ENCODE measurements around the gene MOCS1. TPM values are rescaled to one million over a fixed set of nuclear protein-coding genes. Genes with fewer than 3 reads are reported as not detected.

The MOCS1 gene
- total RNA-seq, 3 donors from 2014 or later (not counting 1 experiment from before 2014, with no cell fraction given) = 0.60 to 1.6 (median 1.5) TPM

DNA sequence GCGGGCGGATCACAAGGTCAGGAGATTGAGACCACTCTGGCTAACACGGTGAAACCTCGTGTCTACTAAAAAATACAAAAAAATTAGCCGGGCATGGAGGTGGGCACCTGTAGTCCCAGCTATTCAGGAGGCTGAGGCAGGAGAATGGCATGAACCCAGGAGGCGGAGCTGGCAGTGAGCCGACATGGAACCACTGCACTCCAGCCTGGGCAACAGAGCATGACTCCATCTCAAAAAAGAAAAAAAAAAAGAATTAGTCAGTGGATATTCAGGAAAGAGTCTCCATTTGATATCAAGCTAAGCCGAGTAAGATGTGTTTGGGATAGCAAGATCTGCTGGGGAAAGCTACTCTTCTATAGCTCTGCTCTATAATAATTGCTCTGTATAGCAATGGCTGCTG lies 41.0 kb downstream of the MOCS1 start:
- intact Hi-C loops (cut with micrococcal nuclease) = no loop called here

DNA sequence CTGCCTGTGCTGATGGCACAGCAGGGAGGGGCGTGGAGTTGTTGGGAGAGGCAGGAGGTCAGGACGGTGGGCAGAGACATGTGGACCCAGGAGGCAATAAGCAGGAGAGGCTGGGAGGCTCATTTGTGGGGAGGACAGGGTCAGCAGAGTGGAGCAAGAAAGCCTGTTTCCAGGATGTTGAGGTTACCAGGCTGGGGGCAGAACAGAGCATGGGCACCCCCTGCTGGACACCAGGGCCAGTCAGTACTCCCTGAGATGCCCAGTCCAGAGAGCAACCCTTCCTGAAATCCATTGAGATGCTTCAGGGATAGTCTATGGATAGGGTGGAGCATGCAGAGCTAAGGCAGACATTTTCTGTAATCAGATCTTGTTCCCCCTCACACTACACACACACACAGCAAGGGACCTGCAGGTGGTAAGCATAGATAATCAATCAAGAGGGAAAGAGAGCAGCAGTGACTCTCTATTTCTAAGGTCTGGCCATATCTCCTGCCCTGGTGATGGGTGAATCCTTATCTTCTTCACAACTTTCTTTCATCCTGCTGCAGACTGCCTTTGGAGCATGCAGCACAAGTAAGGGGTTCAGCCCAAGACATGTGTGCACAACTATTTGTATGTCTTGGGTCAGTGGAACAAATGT lies 41.7 kb downstream of the MOCS1 start:
- WGBS (ENCODE audit: insufficient coverage) = 46% methylated on average over 2 of the region's 2 CpGs
- Mint-ChIP-seq H3K27ac (no peak overlapping the region), H3K27me3 (ENCODE audit: low read depth in 2 of 2) (peaks cover 16 to 26% of the 10 kb centered on the region in 2 donors), H3K4me1 (no peaks in the 10 kb centered on the region), H3K9me3 (no peaks in the 10 kb centered on the region), H3K4me3 (no peak overlapping the region), H3K36me3 (no peaks in the 10 kb centered on the region)
- H3K4me3 ChIP-seq (ENCODE audit: low read length) = no peak overlapping the region
- H3K27ac ChIP-seq (ENCODE audit: low read length) = no peak overlapping the region
- H3K27me3 ChIP-seq (ENCODE audit: control insufficient read depth, insufficient read depth, low read length) = no peaks in the 10 kb centered on the region
- H3K9me3 ChIP-seq (ENCODE audit: control insufficient read depth, insufficient read depth, low read length) = no peaks in the 10 kb centered on the region
- no peaks in the 10 kb centered on the region for H3K4me1 ChIP-seq (ENCODE audit: control insufficient read depth, insufficient read depth, low read length)
- ATAC-seq (peak in 1 of 3 donors; percentile 53), DNase-seq (peak in 1 of 2 donors; percentile 7)
- intact Hi-C loops (cut with micrococcal nuclease) = no loop called here
- TF ChIP-seq CTCF (IDR thresholded peaks at IDR 0.05) = peak; percentile 10
- no peaks in the 10 kb centered on the region for H3K36me3 ChIP-seq (ENCODE audit: control insufficient read depth, insufficient read depth, low read length)

More for the DNA sequence above, 41.0 kb downstream of the MOCS1 start:
- DNase-seq (no peak), ATAC-seq (no peak)
- Histone ChIP-seq H3K27ac (ENCODE audit: low read length) (no peak overlapping the region), H3K4me3 (ENCODE audit: low read length) (no peak overlapping the region), H3K9me3 (ENCODE audit: control insufficient read depth, insufficient read depth, low read length) (no peaks in the 10 kb centered on the region), H3K36me3 (ENCODE audit: control insufficient read depth, insufficient read depth, low read length) (no peaks in the 10 kb centered on the region), H3K4me1 (ENCODE audit: control insufficient read depth, insufficient read depth, low read length) (no peaks in the 10 kb centered on the region), H3K27me3 (ENCODE audit: control insufficient read depth, insufficient read depth, low read length) (no peaks in the 10 kb centered on the region)
- WGBS (ENCODE audit: insufficient coverage) = 90% methylated on average over 8 of the region's 8 CpGs
- H3K27me3 Mint-ChIP-seq (ENCODE audit: low read depth in 2 of 2) = peaks cover 21 to 30% of the 10 kb centered on the region in 2 donors
- no peaks in the 10 kb centered on the region for H3K4me1 Mint-ChIP-seq
- H3K4me3 Mint-ChIP-seq = no peak overlapping the region
- no peaks in the 10 kb centered on the region for H3K36me3 Mint-ChIP-seq
- H3K27ac Mint-ChIP-seq = no peak overlapping the region
- TF ChIP-seq CTCF (IDR thresholded peaks at IDR 0.05) = no peak
- no peaks in the 10 kb centered on the region for H3K9me3 Mint-ChIP-seq

DNA sequence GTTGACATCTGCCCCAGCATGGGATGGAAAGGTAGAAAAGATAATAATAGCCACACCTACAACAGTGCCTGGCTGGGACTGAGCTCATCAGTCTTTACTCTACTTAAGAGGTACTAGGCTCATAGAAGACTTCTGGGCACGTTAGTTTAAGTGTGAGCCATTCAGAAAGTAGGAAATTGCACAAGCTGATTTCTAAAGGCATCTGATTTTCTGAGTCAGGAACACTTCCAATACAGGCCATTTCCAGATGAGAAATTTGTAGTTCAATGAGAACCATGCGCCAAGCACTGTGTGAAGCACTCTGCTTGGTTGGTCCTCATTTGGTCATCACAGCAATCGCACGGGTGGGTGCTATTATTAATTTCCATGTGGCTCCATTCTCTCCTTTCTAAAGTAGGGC lies 42.3 kb downstream of the MOCS1 start:
- no peaks in the 10 kb centered on the region for H3K36me3 Mint-ChIP-seq
- no peak overlapping the region for H3K4me3 Mint-ChIP-seq
- ATAC-seq (no peak), DNase-seq (no peak)
- 64% methylated on average over 4 of the region's 4 CpGs for WGBS (ENCODE audit: insufficient coverage)
- no peaks in the 10 kb centered on the region for H3K36me3 ChIP-seq (ENCODE audit: control insufficient read depth, insufficient read depth, low read length)
- no peaks in the 10 kb centered on the region for H3K9me3 Mint-ChIP-seq
- no peak overlapping the region for H3K27ac ChIP-seq (ENCODE audit: low read length)
- H3K4me1 ChIP-seq (ENCODE audit: control insufficient read depth, insufficient read depth, low read length) = no peaks in the 10 kb centered on the region
- peaks cover 13 to 21% of the 10 kb centered on the region in 2 donors for H3K27me3 Mint-ChIP-seq (ENCODE audit: low read depth in 2 of 2)
- no peaks in the 10 kb centered on the region for H3K9me3 ChIP-seq (ENCODE audit: control insufficient read depth, insufficient read depth, low read length)
- no peak overlapping the region for H3K4me3 ChIP-seq (ENCODE audit: low read length)
- TF ChIP-seq CTCF (IDR thresholded peaks at IDR 0.05) = no peak
- intact Hi-C loops (cut with micrococcal nuclease) = no loop called here
- no peaks in the 10 kb centered on the region for H3K27me3 ChIP-seq (ENCODE audit: control insufficient read depth, insufficient read depth, low read length)
- H3K4me1 Mint-ChIP-seq = no peaks in the 10 kb centered on the region
- no peak overlapping the region for H3K27ac Mint-ChIP-seq

DNA sequence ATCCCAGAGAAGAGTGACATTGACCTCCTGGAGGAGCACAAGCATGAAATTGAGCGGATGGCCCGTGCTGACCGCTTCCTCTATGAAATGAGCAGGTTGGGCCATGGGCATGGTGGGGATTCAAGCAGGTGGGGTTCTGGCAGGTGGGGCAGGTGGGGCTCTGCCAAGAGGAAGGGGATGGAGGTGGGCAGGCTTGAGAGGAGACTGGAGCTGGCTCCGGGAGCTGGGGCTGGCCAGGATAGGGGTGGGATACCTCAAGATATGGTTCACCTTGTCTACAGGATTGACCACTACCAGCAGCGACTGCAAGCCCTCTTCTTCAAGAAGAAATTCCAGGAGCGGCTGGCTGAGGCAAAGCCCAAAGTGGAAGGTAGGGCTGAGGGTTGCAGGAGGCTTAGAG lies 42.9 kb downstream of the MOCS1 start:
- intact Hi-C loops (cut with micrococcal nuclease) = no loop called here
- Mint-ChIP-seq H3K27me3 (ENCODE audit: low read depth in 2 of 2) (peaks cover 13 to 21% of the 10 kb centered on the region in 2 donors), H3K9me3 (no peaks in the 10 kb centered on the region), H3K4me1 (no peaks in the 10 kb centered on the region), H3K36me3 (no peaks in the 10 kb centered on the region), H3K27ac (no peak overlapping the region), H3K4me3 (no peak overlapping the region)
- Histone ChIP-seq H3K9me3 (ENCODE audit: control insufficient read depth, insufficient read depth, low read length) (no peaks in the 10 kb centered on the region), H3K27me3 (ENCODE audit: control insufficient read depth, insufficient read depth, low read length) (no peaks in the 10 kb centered on the region), H3K4me1 (ENCODE audit: control insufficient read depth, insufficient read depth, low read length) (no peaks in the 10 kb centered on the region), H3K27ac (ENCODE audit: low read length) (no peak overlapping the region), H3K36me3 (ENCODE audit: control insufficient read depth, insufficient read depth, low read length) (no peaks in the 10 kb centered on the region), H3K4me3 (ENCODE audit: low read length) (no peak overlapping the region)
- ATAC-seq (no peak), DNase-seq (no peak)
- WGBS (ENCODE audit: insufficient coverage) = 87% methylated on average over 6 of the region's 6 CpGs
- TF ChIP-seq CTCF (IDR thresholded peaks at IDR 0.05) = no peak
